Measurements from ENCODE around the gene TTC9. TPM values are rescaled to one million over a fixed set of nuclear protein-coding genes. Genes with fewer than 3 reads are reported as not detected.

TTC9 gene
- total and polyA plus RNA-seq, 2 donors, result 1.8 to 6.1 TPM

DNA sequence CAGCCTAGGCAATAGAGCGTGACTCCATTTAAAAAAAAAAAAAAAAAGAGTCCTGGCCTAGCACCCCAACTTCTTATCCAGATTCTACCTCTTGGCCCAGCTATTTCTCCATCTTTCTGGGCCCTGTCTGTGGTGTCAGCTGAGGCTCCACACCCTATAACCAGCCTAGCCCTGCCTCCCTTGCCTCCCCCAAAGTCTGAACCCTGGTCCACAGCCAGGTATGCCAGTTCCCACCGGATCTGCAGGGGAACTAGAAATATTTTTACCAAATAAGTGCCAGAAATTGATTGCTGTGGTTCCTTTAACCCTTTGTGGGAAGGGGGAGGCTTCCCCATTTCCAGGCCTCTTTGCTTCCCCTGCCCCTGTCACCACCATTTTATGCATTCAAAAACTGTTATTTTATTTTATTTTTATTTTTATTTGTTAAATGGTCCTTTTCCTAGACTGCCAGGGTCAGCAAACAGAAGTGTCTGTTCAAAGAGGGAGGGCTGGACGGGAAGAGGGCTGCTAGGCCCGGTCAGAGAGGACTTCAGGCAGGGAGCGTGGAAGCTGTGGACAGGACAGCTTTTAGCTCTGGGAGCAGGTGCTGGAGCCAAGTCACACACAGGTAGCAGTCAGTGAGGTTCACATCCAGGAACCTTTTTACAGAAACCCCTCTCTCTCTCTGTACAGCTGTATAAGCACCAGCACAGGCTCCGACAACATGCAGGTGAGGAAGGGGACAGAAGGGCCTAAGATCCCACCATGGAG, 23.2 kb downstream of the TTC9 start:
- 88% methylated on average over 6 of the region's 6 CpGs for WGBS
- Histone ChIP-seq H3K27me3 (ENCODE audit: control insufficient read depth in 2 of 2, insufficient read depth in 1 of 2, low read length in 1 of 2) (no peaks in the 10 kb centered on the region), H3K27ac (ENCODE audit: low read depth in 1 of 2, low read length in 1 of 2) (peak overlapping the region in 1 of 2 donors; percentile 15), H3K36me3 (ENCODE audit: control insufficient read depth in 2 of 2, insufficient read depth in 2 of 2, low read length in 1 of 2) (peaks cover 0 to 5% of the 10 kb centered on the region in 2 donors), H3K9me3 (ENCODE audit: control insufficient read depth in 2 of 2, insufficient read depth in 1 of 2, low read length in 1 of 2) (no peaks in the 10 kb centered on the region), H3K4me1 (ENCODE audit: control insufficient read depth in 2 of 2, insufficient read depth in 2 of 2, low read length in 2 of 2) (peaks cover 23 to 34% of the 10 kb centered on the region in 2 donors), H3K4me3 (ENCODE audit: low read length in 2 of 2) (no peak overlapping the region)
- DNase-seq (ENCODE audit: low read depth in 6 of 9, low spot score in 9 of 9), result no peak

DNA sequence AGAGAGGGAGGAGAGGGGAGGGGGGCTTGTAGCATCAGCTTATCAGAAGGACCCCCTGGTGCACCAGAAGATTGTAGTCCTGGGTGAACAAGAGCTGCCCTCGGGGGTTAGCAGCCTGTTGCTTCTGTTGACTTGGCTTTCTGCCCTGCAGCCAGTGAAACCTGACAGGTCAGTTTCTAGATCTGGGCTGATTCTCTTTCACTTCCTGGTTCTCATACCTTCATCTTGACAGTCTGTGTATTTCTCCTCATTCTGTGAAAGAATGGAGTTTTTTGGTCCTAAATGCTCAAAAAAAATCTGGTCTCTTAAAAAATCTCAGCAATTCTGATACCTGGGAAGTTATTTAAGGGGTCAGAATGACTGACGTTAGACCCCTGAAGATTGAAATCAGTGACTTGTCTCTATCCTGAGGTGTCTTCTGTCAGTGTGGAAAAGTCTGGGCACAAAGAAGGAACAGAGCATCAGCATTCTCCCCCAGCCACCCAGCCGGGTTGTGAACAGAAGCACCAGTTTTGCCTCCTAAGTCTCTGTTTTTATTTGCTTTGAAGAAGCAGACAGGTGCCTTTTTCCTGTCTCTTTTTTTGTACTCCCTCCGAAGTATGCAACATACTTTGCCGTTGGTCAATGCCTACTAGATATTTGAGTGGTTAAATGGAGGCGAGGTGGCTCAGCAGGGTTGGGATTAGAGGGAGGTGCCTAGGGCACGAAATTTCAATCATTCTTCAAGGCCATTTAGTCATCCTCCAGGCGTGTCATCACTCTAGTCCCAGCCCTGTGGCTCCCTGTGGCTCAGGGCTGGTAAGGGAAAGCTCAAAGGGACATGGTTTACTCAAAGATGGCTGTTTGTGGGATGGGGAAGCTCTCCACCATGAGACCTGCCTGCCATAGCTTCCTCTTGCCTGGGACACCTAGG, 24.0 kb downstream of the TTC9 start:
- peaks cover 20 to 27% of the 10 kb centered on the region in 2 donors for H3K4me1 ChIP-seq (ENCODE audit: control insufficient read depth in 2 of 2, insufficient read depth in 2 of 2, low read length in 2 of 2)
- H3K27ac ChIP-seq (ENCODE audit: low read depth in 1 of 2, low read length in 1 of 2), result peak overlapping the region in 1 of 2 donors; percentile 9
- H3K9me3 ChIP-seq (ENCODE audit: control insufficient read depth in 2 of 2, insufficient read depth in 1 of 2, low read length in 1 of 2), result no peaks in the 10 kb centered on the region
- peaks cover 3 to 5% of the 10 kb centered on the region in 2 donors for H3K36me3 ChIP-seq (ENCODE audit: control insufficient read depth in 2 of 2, insufficient read depth in 2 of 2, low read length in 1 of 2)
- no peaks in the 10 kb centered on the region for H3K27me3 ChIP-seq (ENCODE audit: control insufficient read depth in 2 of 2, insufficient read depth in 1 of 2, low read length in 1 of 2)
- WGBS, result 88% methylated on average over 8 of the region's 8 CpGs
- H3K4me3 ChIP-seq (ENCODE audit: low read length in 2 of 2), result no peak overlapping the region
- no peak for DNase-seq (ENCODE audit: low read depth in 6 of 9, low spot score in 9 of 9)

- H3K36me3 ChIP-seq (ENCODE audit: control insufficient read depth in 2 of 2, insufficient read depth in 2 of 2, low read length in 1 of 2), result peaks cover 5 to 9% of the 10 kb centered on the region in 2 donors
- DNase-seq (ENCODE audit: low read depth in 6 of 9, low spot score in 9 of 9), result no peak
- no peaks in the 10 kb centered on the region for H3K9me3 ChIP-seq (ENCODE audit: control insufficient read depth in 2 of 2, insufficient read depth in 1 of 2, low read length in 1 of 2)
- peak overlapping the region in 1 of 2 donors; percentile 6 for H3K27ac ChIP-seq (ENCODE audit: low read depth in 1 of 2, low read length in 1 of 2)
- H3K27me3 ChIP-seq (ENCODE audit: control insufficient read depth in 2 of 2, insufficient read depth in 1 of 2, low read length in 1 of 2), result no peaks in the 10 kb centered on the region
- 96% methylated on average over 1 of the region's 1 CpG for WGBS
- peaks cover 15 to 21% of the 10 kb centered on the region in 2 donors for H3K4me1 ChIP-seq (ENCODE audit: control insufficient read depth in 2 of 2, insufficient read depth in 2 of 2, low read length in 2 of 2)
- H3K4me3 ChIP-seq (ENCODE audit: low read length in 2 of 2), result no peak overlapping the region
Observed at GRCh38 chr14:70666361-70666686, 24.6 kb downstream of the TTC9 start.

DNA sequence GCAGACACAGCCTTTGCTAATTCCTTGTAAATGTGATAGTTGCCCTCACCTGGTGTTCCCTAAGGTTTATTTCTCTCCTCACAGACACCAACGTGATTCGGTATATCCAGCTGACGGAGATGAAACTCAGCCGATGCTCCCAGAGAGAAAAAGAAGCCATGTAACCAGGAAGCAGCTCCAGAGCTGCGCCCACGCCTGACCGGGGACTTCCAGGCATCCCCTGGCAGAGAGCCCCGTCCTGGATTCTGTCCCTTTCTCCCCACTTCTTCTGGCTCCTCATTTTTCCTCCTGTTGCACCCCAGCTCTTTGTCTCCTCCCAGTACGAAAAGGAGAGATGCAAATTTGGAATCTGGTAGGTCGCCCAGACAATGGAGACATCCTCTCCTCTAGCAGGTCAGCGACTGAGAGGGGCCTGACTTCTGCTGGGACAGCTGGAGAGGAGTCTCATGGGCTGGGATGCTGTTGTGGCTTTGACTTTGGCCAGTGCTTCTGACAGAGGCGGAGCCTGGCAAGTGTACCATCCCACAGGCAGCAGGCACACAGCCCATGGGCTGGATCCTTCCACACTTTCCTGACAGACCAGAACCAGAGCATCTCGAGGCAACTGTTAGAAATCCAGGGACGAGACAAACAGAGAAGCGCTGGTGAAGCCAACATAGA, 29.4 kb downstream of the TTC9 start:
- Histone ChIP-seq H3K4me3 (ENCODE audit: low read length in 2 of 2) (no peak overlapping the region), H3K27ac (ENCODE audit: low read depth in 1 of 2, low read length in 1 of 2) (no peak overlapping the region), H3K4me1 (ENCODE audit: control insufficient read depth in 2 of 2, insufficient read depth in 2 of 2, low read length in 2 of 2) (peaks cover 2% of the 10 kb centered on the region in 2 donors), H3K27me3 (ENCODE audit: control insufficient read depth in 2 of 2, insufficient read depth in 1 of 2, low read length in 1 of 2) (no peaks in the 10 kb centered on the region), H3K36me3 (ENCODE audit: control insufficient read depth in 2 of 2, insufficient read depth in 2 of 2, low read length in 1 of 2) (peaks cover 0 to 17% of the 10 kb centered on the region in 2 donors), H3K9me3 (ENCODE audit: control insufficient read depth in 2 of 2, insufficient read depth in 1 of 2, low read length in 1 of 2) (no peaks in the 10 kb centered on the region)
- WGBS, result 95% methylated on average over 15 of the region's 15 CpGs
- DNase-seq (ENCODE audit: low read depth in 6 of 9, low spot score in 9 of 9), result no peak

DNA sequence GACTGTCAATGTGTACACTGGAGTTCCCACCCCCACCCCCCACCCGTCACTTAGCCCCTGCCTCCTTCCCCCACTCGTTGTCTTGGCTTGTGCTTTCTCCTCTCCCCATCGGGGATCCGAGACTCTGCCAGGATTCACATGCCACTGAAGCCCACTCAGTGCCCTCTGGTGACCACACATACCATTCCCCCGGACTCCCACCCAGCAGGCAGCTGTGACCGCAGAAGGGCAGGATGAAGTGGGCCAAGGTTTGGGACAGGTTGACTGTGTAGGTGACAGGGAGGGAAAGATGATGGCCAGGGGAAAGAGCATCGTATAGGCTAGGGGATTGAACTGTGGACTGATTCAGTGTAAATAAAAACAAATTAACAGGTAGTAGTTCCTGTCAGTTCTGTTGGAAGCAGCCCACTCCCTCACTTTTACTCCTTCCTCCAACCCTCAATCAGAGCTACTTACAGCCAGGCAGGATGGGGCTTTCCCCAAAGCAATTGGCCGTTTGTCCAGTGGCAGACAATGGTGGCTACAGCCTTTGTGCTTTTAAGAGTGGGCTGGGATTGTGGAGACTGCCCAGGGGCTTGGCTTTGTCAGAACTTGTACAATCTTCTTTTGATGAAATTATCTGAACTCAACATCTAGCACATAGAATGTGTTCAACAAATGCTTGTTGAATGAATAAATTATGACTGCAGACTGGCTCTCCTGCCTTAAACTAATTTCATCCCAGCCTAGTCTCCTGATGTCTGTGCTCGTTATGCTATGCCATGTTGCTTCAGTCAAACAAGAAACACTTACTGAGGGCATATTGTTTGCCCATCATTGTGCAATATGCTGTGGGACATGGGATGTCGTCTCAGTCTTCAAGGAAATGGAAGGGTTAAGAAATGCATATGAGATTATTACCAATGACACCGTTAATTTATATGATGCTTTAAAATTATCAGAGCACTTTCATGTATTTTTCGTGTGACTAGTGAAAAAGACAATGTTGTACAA, 30.2 kb downstream of the TTC9 start:
- no peak for DNase-seq (ENCODE audit: low read depth in 6 of 9, low spot score in 9 of 9)
- no peaks in the 10 kb centered on the region for H3K27me3 ChIP-seq (ENCODE audit: control insufficient read depth in 2 of 2, insufficient read depth in 1 of 2, low read length in 1 of 2)
- H3K36me3 ChIP-seq (ENCODE audit: control insufficient read depth in 2 of 2, insufficient read depth in 2 of 2, low read length in 1 of 2), result peaks cover 0 to 17% of the 10 kb centered on the region in 2 donors
- WGBS, result 94% methylated on average over 12 of the region's 12 CpGs
- H3K9me3 ChIP-seq (ENCODE audit: control insufficient read depth in 2 of 2, insufficient read depth in 1 of 2, low read length in 1 of 2), result no peaks in the 10 kb centered on the region
- H3K27ac ChIP-seq (ENCODE audit: low read depth in 1 of 2, low read length in 1 of 2), result no peak overlapping the region
- H3K4me1 ChIP-seq (ENCODE audit: control insufficient read depth in 2 of 2, insufficient read depth in 2 of 2, low read length in 2 of 2), result no peaks in the 10 kb centered on the region
- no peak overlapping the region for H3K4me3 ChIP-seq (ENCODE audit: low read length in 2 of 2)

GRCh38 chr14:70677341-70677740, 35.6 kb downstream of the TTC9 start:
- H3K27me3 ChIP-seq (ENCODE audit: control insufficient read depth in 2 of 2, insufficient read depth in 1 of 2, low read length in 1 of 2), result no peaks in the 10 kb centered on the region
- no peaks in the 10 kb centered on the region for H3K4me1 ChIP-seq (ENCODE audit: control insufficient read depth in 2 of 2, insufficient read depth in 2 of 2, low read length in 2 of 2)
- WGBS, result 96% methylated on average over 6 of the region's 6 CpGs
- no peak overlapping the region for H3K27ac ChIP-seq (ENCODE audit: low read depth in 1 of 2, low read length in 1 of 2)
- no peak for DNase-seq (ENCODE audit: low read depth in 6 of 9, low spot score in 9 of 9)
- no peak overlapping the region for H3K4me3 ChIP-seq (ENCODE audit: low read length in 2 of 2)
- no peaks in the 10 kb centered on the region for H3K9me3 ChIP-seq (ENCODE audit: control insufficient read depth in 2 of 2, insufficient read depth in 1 of 2, low read length in 1 of 2)
- no peaks in the 10 kb centered on the region for H3K36me3 ChIP-seq (ENCODE audit: control insufficient read depth in 2 of 2, insufficient read depth in 2 of 2, low read length in 1 of 2)

- no peak overlapping the region for H3K4me3 ChIP-seq (ENCODE audit: low read length in 2 of 2)
- no peaks in the 10 kb centered on the region for H3K36me3 ChIP-seq (ENCODE audit: control insufficient read depth in 2 of 2, insufficient read depth in 2 of 2, low read length in 1 of 2)
- H3K9me3 ChIP-seq (ENCODE audit: control insufficient read depth in 2 of 2, insufficient read depth in 1 of 2, low read length in 1 of 2), result no peaks in the 10 kb centered on the region
- DNase-seq (ENCODE audit: low read depth in 6 of 9, low spot score in 9 of 9), result no peak
- 97% methylated on average over 2 of the region's 2 CpGs for WGBS
- H3K27me3 ChIP-seq (ENCODE audit: control insufficient read depth in 2 of 2, insufficient read depth in 1 of 2, low read length in 1 of 2), result no peaks in the 10 kb centered on the region
- H3K4me1 ChIP-seq (ENCODE audit: control insufficient read depth in 2 of 2, insufficient read depth in 2 of 2, low read length in 2 of 2), result no peaks in the 10 kb centered on the region
- no peak overlapping the region for H3K27ac ChIP-seq (ENCODE audit: low read depth in 1 of 2, low read length in 1 of 2)
Observed at GRCh38 chr14:70680748-70681147, 39.0 kb downstream of the TTC9 start.

- no peaks in the 10 kb centered on the region for H3K36me3 ChIP-seq (ENCODE audit: control insufficient read depth in 2 of 2, insufficient read depth in 2 of 2, low read length in 1 of 2)
- H3K27me3 ChIP-seq (ENCODE audit: control insufficient read depth in 2 of 2, insufficient read depth in 1 of 2, low read length in 1 of 2), result no peaks in the 10 kb centered on the region
- 95% methylated on average over 6 of the region's 6 CpGs for WGBS
- H3K4me1 ChIP-seq (ENCODE audit: control insufficient read depth in 2 of 2, insufficient read depth in 2 of 2, low read length in 2 of 2), result no peaks in the 10 kb centered on the region
- no peak overlapping the region for H3K4me3 ChIP-seq (ENCODE audit: low read length in 2 of 2)
- DNase-seq (ENCODE audit: low read depth in 6 of 9, low spot score in 9 of 9), result no peak
- no peak overlapping the region for H3K27ac ChIP-seq (ENCODE audit: low read depth in 1 of 2, low read length in 1 of 2)
- no peaks in the 10 kb centered on the region for H3K9me3 ChIP-seq (ENCODE audit: control insufficient read depth in 2 of 2, insufficient read depth in 1 of 2, low read length in 1 of 2)
Observed at GRCh38 chr14:70683983-70684382, 42.3 kb downstream of the TTC9 start.
